ENCODE results near the gene ZSCAN30. TPM values are rescaled to one million over a fixed set of nuclear protein-coding genes. Genes with fewer than 3 reads are reported as not detected.
"Not testable (repeated sequence)": the region's sequence is repeated elsewhere in the genome, so short reads cannot be mapped to it uniquely, and the experiment has no call there.

ZSCAN30 gene
- total RNA-seq, 1 donor from 2014 or later: 30.8 TPM

DNA sequence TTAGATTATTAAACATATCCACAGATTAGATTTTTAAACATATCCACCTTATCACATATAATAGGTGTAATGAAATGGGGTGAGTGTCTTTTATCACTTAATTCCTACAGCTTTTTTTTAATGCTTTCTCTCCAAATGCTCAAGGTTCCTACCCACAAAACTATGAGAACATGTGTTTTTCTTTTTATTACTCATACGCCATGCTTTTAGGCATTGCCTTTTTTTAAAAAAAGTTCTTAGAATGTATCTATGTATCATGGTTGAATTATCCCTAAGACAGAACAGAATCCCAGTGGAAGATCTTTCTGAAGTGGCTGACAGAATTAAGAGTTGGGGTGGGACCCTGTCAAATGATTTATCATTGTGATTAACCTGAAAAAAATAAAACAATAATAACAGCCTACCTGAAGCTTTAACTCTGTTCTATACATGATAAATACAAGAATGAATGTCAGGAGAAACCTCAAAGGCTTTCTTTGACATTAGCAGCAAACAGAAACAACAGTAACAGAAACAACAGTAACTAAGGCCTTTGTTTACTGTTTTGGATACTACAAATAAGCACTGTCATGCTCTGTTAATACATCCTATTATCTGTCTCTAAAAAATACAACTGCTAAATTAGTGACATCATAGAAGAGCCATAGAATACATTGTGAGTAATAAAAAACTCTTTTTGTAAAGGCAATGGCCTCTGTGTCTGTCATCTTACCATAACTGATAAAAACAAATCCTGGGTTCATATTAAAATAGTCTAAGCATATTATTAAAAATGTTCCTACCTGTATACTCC, 53.3 kb downstream of the ZSCAN30 start:
- DNase-seq (ENCODE audit: low spot score): no peak

DNA sequence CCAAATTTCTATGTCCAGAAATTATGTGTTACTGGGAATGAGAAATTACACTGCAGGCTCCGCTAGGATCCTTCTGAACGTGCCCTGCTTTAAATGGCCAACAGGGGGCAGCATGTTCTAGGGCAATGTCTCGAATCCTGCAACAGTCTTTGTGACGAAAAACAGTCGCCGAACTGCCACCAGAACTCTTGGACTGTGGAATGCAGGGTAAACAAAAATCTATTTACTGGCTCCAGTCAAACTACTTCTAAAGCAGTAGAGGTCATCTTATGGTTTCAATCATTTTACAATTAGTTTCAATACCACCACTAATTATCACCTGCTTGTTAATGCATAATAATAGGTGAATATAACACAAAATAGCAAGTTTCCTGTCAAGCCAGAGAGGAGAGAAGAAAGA, 59.0 kb downstream of the ZSCAN30 start:
- peak; percentile 75 for DNase-seq (ENCODE audit: low spot score)

DNA sequence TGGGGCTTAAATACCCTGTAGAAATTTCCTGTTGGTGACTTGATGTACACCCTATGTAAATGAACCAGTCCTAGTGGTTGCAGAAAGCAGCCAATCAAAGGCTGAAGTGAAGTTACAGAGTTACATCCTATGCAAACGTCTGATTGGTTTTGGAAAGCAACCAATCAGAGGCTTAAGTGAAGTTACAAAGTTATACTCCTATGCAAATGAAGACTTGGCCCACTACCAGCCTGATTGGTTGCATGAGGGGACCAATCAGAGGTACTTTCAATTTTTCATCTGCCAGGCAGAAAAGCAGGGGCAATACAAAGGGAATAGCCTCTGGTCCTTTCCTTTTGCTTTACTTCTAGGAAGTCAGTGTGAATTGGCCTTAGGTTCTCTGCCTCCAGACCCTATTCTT, 62.8 kb downstream of the ZSCAN30 start:
- DNase-seq (ENCODE audit: low spot score): no peak

DNA sequence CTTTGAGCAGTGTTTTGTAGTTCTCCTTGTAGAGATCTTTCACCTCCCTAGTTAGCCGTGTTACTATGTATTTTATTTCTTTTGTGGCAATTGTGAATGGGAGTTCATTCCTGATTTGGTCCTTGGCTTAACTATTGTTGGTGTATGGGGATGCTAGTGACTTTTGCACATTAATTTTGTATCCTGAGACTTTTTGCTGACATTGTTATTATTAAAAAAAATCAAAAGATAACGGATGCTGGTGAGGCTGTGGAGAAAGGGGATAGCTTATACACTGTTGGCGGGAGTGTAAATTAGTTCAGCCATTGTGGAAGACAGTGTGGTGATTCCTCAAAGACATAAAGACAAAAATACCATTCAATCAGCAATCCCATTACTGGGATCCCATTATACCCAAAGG, 66.2 kb downstream of the ZSCAN30 start:
- DNase-seq (ENCODE audit: low spot score): no peak

GRCh38 chr18:35220424-35220823, 69.6 kb downstream of the ZSCAN30 start:
- no peak for DNase-seq (ENCODE audit: low spot score)

- not testable (repeated sequence) for DNase-seq (ENCODE audit: low spot score)
These were observed 70.7 kb downstream of the ZSCAN30 start for GRCh38 chr18:35219331-35219730.

- DNase-seq (ENCODE audit: low spot score): not testable (repeated sequence)
These were observed 73.4 kb downstream of the ZSCAN30 start for GRCh38 chr18:35216611-35217010.

DNA sequence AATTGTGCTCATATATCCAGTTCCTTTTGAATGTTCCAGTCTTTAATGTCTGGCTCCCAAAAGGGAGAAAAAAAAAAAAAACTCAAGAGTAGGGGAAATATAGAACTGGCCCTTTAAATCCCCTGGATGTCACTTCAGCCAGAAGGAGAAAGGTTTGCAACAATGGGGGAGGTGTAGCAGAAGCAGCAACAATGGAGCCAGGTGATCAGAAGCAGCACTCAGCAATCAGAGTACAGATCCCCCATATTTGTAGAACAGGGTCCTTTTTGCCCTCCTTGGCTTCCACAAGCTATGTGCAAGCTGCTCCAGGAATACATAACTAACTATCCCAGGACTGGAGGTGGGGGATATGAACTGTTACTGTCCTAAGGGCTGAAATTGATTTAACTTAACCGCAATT, 75.0 kb downstream of the ZSCAN30 start:
- DNase-seq (ENCODE audit: low spot score): no peak

DNA sequence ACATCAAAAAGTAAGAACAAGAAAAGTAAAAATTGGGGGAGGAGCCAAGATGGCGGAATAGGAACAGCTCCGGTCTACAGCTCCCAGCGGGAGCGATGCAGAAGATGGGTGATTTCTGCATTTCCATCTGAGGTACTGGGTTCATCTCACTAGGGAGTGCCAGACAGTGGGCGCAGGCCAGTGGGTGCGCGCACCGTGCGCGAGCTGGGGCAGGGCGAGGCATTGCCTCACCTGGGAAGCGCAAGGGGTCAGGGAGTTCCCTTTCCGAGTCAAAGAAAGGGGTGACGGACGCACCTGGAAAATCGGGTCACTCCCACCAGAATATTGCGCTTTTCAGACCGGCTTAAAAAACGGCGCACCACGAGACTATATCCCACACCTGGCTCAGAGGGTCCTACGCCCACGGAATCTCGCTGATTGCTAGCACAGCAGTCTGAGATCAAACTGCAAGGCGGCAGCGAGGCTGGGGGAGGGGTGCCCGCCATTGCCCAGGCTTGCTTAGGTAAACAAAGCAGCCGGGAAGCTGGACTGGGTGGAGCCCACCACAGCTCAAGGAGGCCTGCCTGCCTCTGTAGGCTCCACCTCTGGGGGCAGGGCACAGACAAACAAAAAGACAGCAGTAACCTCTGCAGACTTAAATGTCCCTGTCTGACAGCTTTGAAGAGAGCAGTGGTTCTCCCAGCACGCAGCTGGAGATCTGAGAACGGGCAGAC, 84.1 kb downstream of the ZSCAN30 start:
- DNase-seq (ENCODE audit: low spot score): not testable (repeated sequence)

DNA sequence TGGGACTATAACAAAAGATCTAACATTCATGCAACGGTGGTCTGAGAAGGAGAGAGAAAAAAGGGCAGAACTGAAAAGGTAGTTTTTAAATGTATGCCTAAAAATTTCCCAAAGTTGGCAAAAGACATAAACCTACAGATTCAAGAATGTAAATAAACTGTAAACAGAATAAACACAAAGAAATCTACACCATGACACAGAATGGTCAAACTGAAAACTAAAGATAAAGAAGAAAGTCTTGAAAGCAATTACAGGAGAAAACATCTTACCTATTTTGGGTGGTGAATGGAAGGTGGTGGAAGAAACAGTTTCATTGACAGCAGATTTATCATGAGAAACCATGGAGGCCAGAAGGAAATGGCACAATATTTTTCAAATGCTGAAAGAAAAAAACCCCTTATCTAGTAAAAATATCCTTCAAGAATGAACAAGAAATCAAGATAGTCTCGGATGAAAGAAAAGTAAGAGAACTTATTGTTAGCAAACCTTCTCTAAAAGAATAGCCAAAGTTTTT, 84.8 kb downstream of the ZSCAN30 start:
- DNase-seq (ENCODE audit: low spot score): no peak

DNA sequence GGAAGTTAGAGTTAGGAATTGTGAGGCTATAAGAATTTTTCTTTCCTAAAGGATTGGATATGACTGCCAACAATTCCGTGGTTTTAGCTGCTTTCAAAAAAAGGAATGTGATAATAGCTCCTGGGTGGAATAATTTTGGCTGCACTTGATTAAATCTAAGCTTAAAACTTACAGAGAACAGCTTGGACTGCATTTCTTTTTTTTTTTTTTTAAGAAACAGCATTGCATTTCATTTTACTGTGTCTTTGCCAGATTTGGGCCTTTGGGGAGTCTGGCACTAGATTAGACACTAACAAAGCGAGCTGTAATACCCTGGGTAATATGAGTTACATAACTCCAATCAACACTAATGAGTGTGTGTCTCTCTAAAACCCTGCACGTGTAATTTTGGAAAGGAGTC, 87.0 kb downstream of the ZSCAN30 start:
- DNase-seq (ENCODE audit: low spot score): peak; percentile 33

DNA sequence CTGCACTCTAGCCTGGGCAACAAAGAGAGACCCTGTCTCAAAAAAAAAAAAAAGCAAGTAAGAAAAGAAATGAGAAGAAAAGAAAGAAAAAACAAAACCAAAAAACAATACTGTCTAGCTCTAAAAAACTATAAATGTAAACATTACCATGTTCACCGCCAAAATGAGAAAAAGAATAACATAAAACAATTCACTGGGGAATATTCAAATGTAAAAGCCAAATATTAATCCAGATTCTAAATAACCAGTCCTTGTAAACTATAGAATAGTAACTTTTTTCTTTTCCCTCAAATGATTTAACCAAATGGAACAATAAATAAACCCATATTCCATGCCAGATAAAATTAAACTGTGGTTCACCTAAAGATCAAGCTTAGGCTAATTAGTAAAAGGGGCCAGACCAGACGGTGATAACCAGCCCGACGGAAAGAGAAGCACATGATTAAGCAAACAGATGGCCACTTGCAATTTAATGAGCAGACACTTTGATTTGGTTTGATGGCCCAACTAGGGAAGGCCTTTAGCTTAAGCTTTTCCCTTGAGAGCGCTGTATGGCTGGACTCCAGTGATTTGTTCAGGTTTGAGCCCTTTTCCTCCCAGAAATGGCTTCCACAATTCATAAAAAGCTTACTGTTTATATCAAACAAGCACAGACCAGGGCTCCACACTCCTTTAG, 88.6 kb downstream of the ZSCAN30 start:
- no peak for DNase-seq (ENCODE audit: low spot score)

Other genes starting within 250 kb of the ZSCAN30 start
- gene MAPRE2, start 248.8 kb downstream of the ZSCAN30 start, total RNA-seq (ENCODE audit: insufficient read depth, low replicate concordance): 52.2 TPM
- 20.7 TPM for gene ZNF397, start 49.2 kb downstream of the ZSCAN30 start, total RNA-seq (ENCODE audit: insufficient read depth, low replicate concordance)
- gene ZNF24, start 54.2 kb upstream of the ZSCAN30 start, total RNA-seq (ENCODE audit: insufficient read depth, low replicate concordance): 58.5 TPM
- gene ZNF396, start 87.1 kb upstream of the ZSCAN30 start, total RNA-seq (ENCODE audit: insufficient read depth, low replicate concordance): 13.2 TPM
- 13.7 TPM for gene INO80C, start 207.7 kb upstream of the ZSCAN30 start, total RNA-seq (ENCODE audit: insufficient read depth, low replicate concordance)

Data from umbilical cord (tissue), 2 donors.